Endothelial cell of umbilical vein (primary cell): ENCODE results near the gene AKAP17A. TPM values are rescaled to one million over a fixed set of nuclear protein-coding genes. Genes with fewer than 3 reads are reported as not detected.

ENCODE experiments used
- BruUV-seq: library from RNA; stranded (reverse); fragments of 400-500 nt; replicated peaks from 2 replicates; lab custom pipeline; 2021; lab: Mats Ljungman, UMichigan
- CTCF ChIA-PET: fragments of 300-600, 350-600 bp; sonication (Branson Sonifier 250); formaldehyde crosslinking; loops from one replicate; lab custom pipeline; 2021; ENCODE audit warnings: antibody characterized with exemption, inconsistent platforms; lab: Charles Lee
- POLR2A ChIA-PET: fragments of 300-600, 350-600 bp; sonication (Branson Sonifier 250); formaldehyde crosslinking; loops from one replicate; lab custom pipeline; 2021; ENCODE audit warnings: antibody characterized with exemption, inconsistent platforms; lab: Charles Lee
- DNase-seq: peaks from one replicate; pipeline ENCODE4 v3.0.0-alpha.2; 2011; ENCODE audit warnings: low read depth, low spot score
- FAIRE-seq: peaks from 2 replicates; lab custom pipeline; 2011; peaks lifted over from hg19 to GRCh38; lab: Jason Lieb, UNC
- H2AFZ ChIP-seq: 2 replicates; pipeline ENCODE4 v1.6.0; 2012; ENCODE audit warnings: low read depth, low read length, control low read depth, inconsistent platforms
- H3K27ac ChIP-seq: 2 replicates; pipeline ENCODE4 v1.5.1; 2011; ENCODE audit warnings: low read depth, mild to moderate bottlenecking, control low read depth, low read length, moderate library complexity; ENCODE audit not compliant: insufficient read depth
- H3K27me3 ChIP-seq, 2 experiments: 2 replicates each; pipeline versions ENCODE4 v1.6.0 to v1.6.1; 2011; ENCODE audit warnings: low read length in 2 of 2, mixed read lengths in 1 of 2; ENCODE audit not compliant: control insufficient read depth in 2 of 2, insufficient read depth in 2 of 2
- H3K36me3 ChIP-seq, 2 experiments: 2 replicates in 1 of 2; 3 replicates in 1 of 2; pipeline ENCODE4 v1.5.1; 2011; ENCODE audit warnings: low read length in 2 of 2, mild to moderate bottlenecking in 1 of 2, moderate library complexity in 1 of 2; ENCODE audit not compliant: control insufficient read depth in 2 of 2, insufficient read depth in 2 of 2; ENCODE audit errors: extremely low read depth in 1 of 2
- H3K4me1 ChIP-seq: 3 replicates; pipeline ENCODE4 v1.5.1; 2011; ENCODE audit warnings: mild to moderate bottlenecking, low read length; ENCODE audit not compliant: control insufficient read depth, insufficient read depth; ENCODE audit errors: extremely low read depth
- H3K4me2 ChIP-seq: 2 replicates; pipeline ENCODE4 v1.6.1; 2011; ENCODE audit warnings: low read length, control low read depth, mixed read lengths; ENCODE audit not compliant: insufficient read depth
- H3K4me3 ChIP-seq, 3 experiments: fragments of 200-600 bp in 1 of 3; sonication (generic), shearing (Covaris generic) in 1 of 3; replicated peaks in 1 of 3; 2 replicates each; pipeline ENCODE4 v1.5.1; 2011 to 2016; ENCODE audit warnings: control low read depth in 3 of 3, low read length in 3 of 3, mild to moderate bottlenecking in 2 of 3, inconsistent platforms in 1 of 3, low read depth in 1 of 3, moderate library complexity in 1 of 3; ENCODE audit not compliant: insufficient read depth in 1 of 3
- H3K79me2 ChIP-seq: 2 replicates; pipeline ENCODE4 v1.6.0; 2012; ENCODE audit warnings: low read length, inconsistent platforms; ENCODE audit not compliant: control insufficient read depth, insufficient read depth
- H3K9ac ChIP-seq: replicated peaks from 2 replicates; pipeline ENCODE3; 2011; ENCODE audit warnings: low read length, control low read depth; ENCODE audit not compliant: insufficient read depth; ENCODE audit errors: extremely low read depth
- H3K9me1 ChIP-seq: replicated peaks from 3 replicates; pipeline ENCODE4 v1.6.0; 2011; ENCODE audit warnings: mild to moderate bottlenecking, low read length; ENCODE audit not compliant: control insufficient read depth, insufficient read depth; ENCODE audit errors: extremely low read depth
- H3K9me3 ChIP-seq: replicated peaks from 2 replicates; pipeline ENCODE4 v1.5.1; 2012; ENCODE audit warnings: low read length, inconsistent platforms; ENCODE audit not compliant: control insufficient read depth, insufficient read depth
- H4K20me1 ChIP-seq: replicated peaks from 2 replicates; pipeline ENCODE3; 2011; ENCODE audit warnings: mild to moderate bottlenecking, low read length; ENCODE audit not compliant: control insufficient read depth, insufficient read depth; ENCODE audit errors: extremely low read depth
- CTCF ChIP-seq, 2 donors: IDR thresholded peaks; 1 replicate in 1 of 2; 2 replicates in 1 of 2; pipeline ENCODE4 v1.5.1; 2011; ENCODE audit warnings: low read length in 2 of 2, mild to moderate bottlenecking in 2 of 2, moderate library complexity in 2 of 2, control low read depth in 1 of 2, inconsistent platforms in 1 of 2, low read depth in 1 of 2; ENCODE audit not compliant: insufficient read depth in 1 of 2; ENCODE audit errors: extremely low read depth in 1 of 2
- EZH2 ChIP-seq: IDR thresholded peaks from 2 replicates; pipeline ENCODE4 v1.6.1; 2012; ENCODE audit warnings: borderline replicate concordance, low read depth, mild to moderate bottlenecking, moderate library complexity, low read length, inconsistent platforms; ENCODE audit not compliant: severe bottlenecking
- FOS ChIP-seq: IDR thresholded peaks from 2 replicates; pipeline ENCODE4 v1.6.1; 2011; ENCODE audit warnings: mild to moderate bottlenecking, low read length, moderate library complexity, borderline replicate concordance; ENCODE audit not compliant: insufficient read depth
- GATA2 ChIP-seq: IDR thresholded peaks from 2 replicates; pipeline ENCODE4 v1.7.0; 2011; ENCODE audit warnings: low read depth, mild to moderate bottlenecking, moderate library complexity, mixed read lengths, low read length; ENCODE audit not compliant: insufficient read length, insufficient read depth
- JUN ChIP-seq: IDR thresholded peaks from 2 replicates; pipeline ENCODE4 v1.6.1; 2011; ENCODE audit warnings: borderline replicate concordance, low read depth; ENCODE audit not compliant: insufficient read length, insufficient read depth
- MAX ChIP-seq: IDR thresholded peaks from 2 replicates; pipeline ENCODE4 v1.6.1; 2011; ENCODE audit not compliant: insufficient read depth, insufficient read length
- MYC ChIP-seq: IDR thresholded peaks from one replicate; pipeline ENCODE4 v1.6.1; 2011; ENCODE audit warnings: mild to moderate bottlenecking, low read depth, low read length
- POLR2A ChIP-seq: IDR thresholded peaks from 2 replicates; pipeline ENCODE4 v1.6.1; 2012; ENCODE audit warnings: low read depth, mild to moderate bottlenecking, control low read depth, low read length
- POLR2AphosphoS5 ChIP-seq: IDR thresholded peaks from 2 replicates; pipeline ENCODE4 v1.6.1; 2012; ENCODE audit warnings: low read depth, mild to moderate bottlenecking, control low read depth, low read length, moderate library complexity; ENCODE audit not compliant: insufficient read depth
- dilution Hi-C: fragments of 300-500 bp; cut with MboI; formaldehyde crosslinking; loops from one replicate; pipeline ENCODE4 v1.15.0; 2019; ENCODE audit warnings: low sequenced_read_pairs; ENCODE audit not compliant: extremely low pct_ligation_motif_present
- intact Hi-C: fragments of 100-400 bp; cut with micrococcal nuclease; formaldehyde crosslinking; loops from one replicate; pipeline ENCODE4 v1.10.0; 2022
- polyA plus RNA-seq, 4 experiments: library from polyadenylated mRNA; depleted of rRNA in 3 of 4; stranded (reverse) in 3 of 4; unstranded in 1 of 4; fragments of >200 nt; gene quantifications; 2 replicates each; pipeline versions ENCODE4 v1.2.1 to v1.2.3, GENCODE V29; 2011 to 2012; ENCODE audit warnings: missing spikeins in 1 of 4
- total RNA-seq: library from RNA; stranded (reverse); gene quantifications from 2 replicates; pipeline ENCODE4 v1.2.3, GENCODE V29; 2021

AKAP17A gene
- total and polyA plus RNA-seq, 2 donors (not counting 3 experiments of a cell fraction or from before 2014, with no cell fraction given): 25.9 to 45.5 TPM

DNA sequence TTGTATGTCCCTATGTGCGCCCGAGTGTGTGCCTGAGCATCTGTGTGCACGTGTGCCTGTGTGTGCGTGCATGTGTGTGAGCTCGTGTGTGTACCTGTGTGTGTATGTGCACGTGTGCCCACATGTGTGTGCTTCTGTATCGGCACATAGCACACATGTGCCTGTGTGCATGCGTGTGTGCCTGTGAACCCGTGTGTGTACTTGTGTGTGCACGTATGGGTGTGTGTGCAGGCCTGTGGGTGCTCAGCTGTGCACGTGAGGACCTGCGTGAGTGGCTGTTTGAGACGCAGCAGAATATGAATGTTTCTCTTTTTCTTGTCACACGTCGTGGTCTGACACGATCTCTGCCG lies 4.3 kb downstream of the AKAP17A start:
- DNase-seq (no peak), FAIRE-seq (no peak)
- Histone ChIP-seq H3K9me3 (no peaks in the 10 kb centered on the region), H3K27me3 (no peaks in the 10 kb centered on the region), H3K9me1 (no peaks in the 10 kb centered on the region), H3K79me2 (peaks cover 51% of the 10 kb centered on the region), H4K20me1 (no peaks in the 10 kb centered on the region), H3K4me2 (no peak overlapping the region), H2AFZ (no peak overlapping the region), H3K27ac (no peak overlapping the region), H3K4me1 (peaks cover 2% of the 10 kb centered on the region), H3K4me3 (no peak overlapping the region), H3K9ac (no peak overlapping the region), H3K36me3 (peaks cover 16 to 54% of the 10 kb centered on the region in 2 experiments)
- CTCF ChIA-PET: no interaction called here
- TF ChIP-seq MYC: no peak
- no peak for TF ChIP-seq JUN
- TF ChIP-seq POLR2AphosphoS5: no peak
- BruUV-seq: no TSS peak
- POLR2A ChIA-PET: no interaction called here
- dilution Hi-C loops: no loop called here
- intact Hi-C loops: no loop called here

- H3K4me2 ChIP-seq: no peak overlapping the region
- CTCF ChIA-PET: no interaction called here
- intact Hi-C loops: no loop called here
- no peak overlapping the region for H2AFZ ChIP-seq
- no peak overlapping the region for H3K9ac ChIP-seq
- H3K27ac ChIP-seq: no peak overlapping the region
- H3K9me1 ChIP-seq: no peaks in the 10 kb centered on the region
- no peak for TF ChIP-seq FOS
- TF ChIP-seq GATA2: no peak
- TF ChIP-seq POLR2AphosphoS5: no peak
- no peak for TF ChIP-seq CTCF (IDR thresholded peaks at IDR 0.05; ENCODE audit: extremely low read depth in 1 of 2, insufficient read depth in 1 of 2, low read depth in 1 of 2, low read length in 2 of 2)
- no peak for TF ChIP-seq MAX
- TF ChIP-seq EZH2: no peak
- no peak for TF ChIP-seq MYC
- no peak for TF ChIP-seq POLR2A
- TF ChIP-seq JUN: no peak
- no TSS peak for BruUV-seq
- DNase-seq (no peak), FAIRE-seq (no peak)
- peaks cover 26 to 65% of the 10 kb centered on the region in 2 experiments for H3K36me3 ChIP-seq
- peaks cover 51% of the 10 kb centered on the region for H3K79me2 ChIP-seq
- dilution Hi-C loops: no loop called here
- peaks cover 2% of the 10 kb centered on the region for H3K4me1 ChIP-seq
- no peaks in the 10 kb centered on the region for H3K27me3 ChIP-seq
- POLR2A ChIA-PET: no interaction called here
- no peak overlapping the region for H3K4me3 ChIP-seq
- no peaks in the 10 kb centered on the region for H4K20me1 ChIP-seq
- no peaks in the 10 kb centered on the region for H3K9me3 ChIP-seq
These were observed 5.4 kb downstream of the AKAP17A start for GRCh38 chrX:1596676-1597344.
